Renal cortex interstitium (tissue), 11 donors: ENCODE data around the gene NONO. TPM values are rescaled to one million over a fixed set of nuclear protein-coding genes. Genes with fewer than 3 reads are reported as not detected.
"Not testable (repeated sequence)": the region's sequence is repeated elsewhere in the genome, so short reads cannot be mapped to it uniquely, and the experiment has no call there.

Experiments
- DNase-seq, 11 donors: peaks; one replicate each; pipeline ENCODE4 v3.0.0-alpha.2; 2013; ENCODE audit warnings: low read depth in 9 of 11, low spot score in 4 of 11; ENCODE audit errors: extremely low read depth in 1 of 11
- polyA plus RNA-seq, 3 donors: library from polyadenylated mRNA; unstranded; fragments of 120-200 nt; gene quantifications; one replicate each; pipeline ENCODE4 v1.2.1, GENCODE V29; 2013; ENCODE audit not compliant: insufficient read length in 3 of 3

Gene NONO
- polyA plus RNA-seq, 3 donors, result 614 to 679 (median 636) TPM

GRCh38 chrX:71320126-71320525, 36.7 kb downstream of the NONO start:
- no peak for DNase-seq

- peak in 4 of 11 donors; percentile 7 to 18 (median 15) for DNase-seq
Measured at GRCh38 chrX:71321731-71322130, 38.3 kb downstream of the NONO start.

- not testable (repeated sequence) for DNase-seq
Measured at GRCh38 chrX:71324452-71324851, 41.0 kb downstream of the NONO start.

- DNase-seq, result no peak
Measured at GRCh38 chrX:71326394-71326793, 43.0 kb downstream of the NONO start.

GRCh38 chrX:71349151-71349665, 65.8 kb downstream of the NONO start:
- not testable (repeated sequence) for DNase-seq

- DNase-seq, result not testable (repeated sequence)
Measured at GRCh38 chrX:71349867-71350266, 66.4 kb downstream of the NONO start.

Other genes starting within 250 kb of the NONO start
- gene SNX12, start 215.3 kb upstream of the NONO start, polyA plus RNA-seq, result 10 to 100 TPM; 49.2 to 56.4 (median 54.7) TPM
- gene FOXO4, start 187.8 kb upstream of the NONO start, polyA plus RNA-seq, result 10 to 100 TPM; 22.9 to 25.3 (median 24.7) TPM
- not detected for gene CXorf65, start 176.9 kb upstream of the NONO start, polyA plus RNA-seq
- 1 to 10 TPM in 2 of 3 donors, under 1 TPM in 1; 1.00 to 1.4 (median 1.2) TPM for gene IL2RG, start 172.1 kb upstream of the NONO start, polyA plus RNA-seq
- 10 to 100 TPM; 35.7 to 53.1 (median 47.8) TPM for gene MED12, start 165.0 kb upstream of the NONO start, polyA plus RNA-seq
- gene NLGN3, start 138.8 kb upstream of the NONO start, polyA plus RNA-seq, result 1 to 10 TPM; 3.9 to 6.3 (median 4.0) TPM
- gene GJB1, start 60.4 kb upstream of the NONO start, polyA plus RNA-seq, result 10 to 100 TPM; 46.9 to 49.7 (median 48.5) TPM
- gene ZMYM3, start 29.5 kb upstream of the NONO start, polyA plus RNA-seq, result 10 to 100 TPM; 65.4 to 69.1 (median 66.1) TPM
- gene ITGB1BP2, start 18.1 kb downstream of the NONO start, polyA plus RNA-seq, result 1 to 10 TPM; 1.3 to 1.7 (median 1.5) TPM
- gene TAF1, start 82.7 kb downstream of the NONO start, polyA plus RNA-seq, result 10 to 100 TPM; 43.0 to 45.8 (median 45.2) TPM
- 100 to 1,000 TPM; 185 to 346 (median 219) TPM for gene OGT, start 249.5 kb downstream of the NONO start, polyA plus RNA-seq